ENCODE measurements around the gene ZEB2.

- TF ChIP-seq POLR2A (IDR thresholded peaks at IDR 0.05; ENCODE audit: low read length) (no peak), ZFP36 (IDR thresholded peaks at IDR 0.05; ENCODE audit: borderline replicate concordance, partially characterized antibody) (no peak), MAZ (IDR thresholded peaks at IDR 0.05; ENCODE audit: borderline replicate concordance, low read depth, low read length) (no peak), CTCF (IDR thresholded peaks at IDR 0.05) (no peak), RAD21 (conservative IDR thresholded peaks at IDR 0.05 in 1 of 2, IDR thresholded peaks at IDR 0.05 in 1 of 2) (no peak), CHD4 (IDR thresholded peaks at IDR 0.05; ENCODE audit: borderline replicate concordance) (no peak), BCL3 (IDR thresholded peaks at IDR 0.05) (no peak)
These were observed 168.2 kb downstream of the ZEB2 start for GRCh38 chr2:144351687-144352086.
